Parathyroid adenoma (tissue), 2 donors: ENCODE results near the gene DTX3L.
A peak's percentile ranks its signal among the peaks of the same experiment; 100 is the strongest.

Source experiments
- H2AFZ ChIP-seq: fragments of 300-600 bp; sonication (generic); one replicate; pipeline ENCODE4 v1.7.0; 2017; ENCODE audit warnings: antibody characterized with exemption, mild to moderate bottlenecking
- H3K27ac ChIP-seq: fragments of 300-600 bp; sonication (generic); one replicate; pipeline ENCODE4 v1.7.0; 2017
- H3K27me3 ChIP-seq: fragments of 300-600 bp; sonication (generic); one replicate; pipeline ENCODE4 v1.7.0; 2017; ENCODE audit warnings: low read length; ENCODE audit not compliant: control insufficient read depth, insufficient read depth
- H3K36me3 ChIP-seq: fragments of 300-600 bp; sonication (generic); one replicate; pipeline ENCODE4 v1.7.0; 2017; ENCODE audit warnings: low read length; ENCODE audit not compliant: control insufficient read depth, insufficient read depth
- H3K4me1 ChIP-seq: fragments of 300-600 bp; sonication (generic); one replicate; pipeline ENCODE4 v1.7.0; 2017; ENCODE audit warnings: control low read depth
- H3K4me2 ChIP-seq: fragments of 300-600 bp; sonication (generic); one replicate; pipeline ENCODE4 v1.7.0; 2017; ENCODE audit warnings: low read length
- H3K4me3 ChIP-seq: fragments of 300-600 bp; sonication (generic); one replicate; pipeline ENCODE4 v1.7.0; 2017; ENCODE audit warnings: low read depth, low read length
- H3K79me2 ChIP-seq: fragments of 300-600 bp; sonication (generic); one replicate; pipeline ENCODE4 v1.7.0; 2017; ENCODE audit warnings: control low read depth
- H3K9ac ChIP-seq: fragments of 300-600 bp; sonication (generic); one replicate; pipeline ENCODE4 v1.7.0; 2017; ENCODE audit warnings: mild to moderate bottlenecking
- H3K9me3 ChIP-seq: fragments of 300-600 bp; sonication (generic); one replicate; pipeline ENCODE4 v1.7.0; 2017; ENCODE audit warnings: low read length; ENCODE audit not compliant: control insufficient read depth
- TF ChIP-seq, protein P1 (sequence below): fragments of 300-600 bp; sonication (generic); IDR thresholded peaks from one replicate; pipeline ENCODE4 v1.7.0; 2017; ENCODE audit warnings: antibody characterized with exemption, mild to moderate bottlenecking
- donor health status: primary hyperparathyroidism.

DTX3L gene

GRCh38 chr3:122533931-122534334 lies 30.2 kb upstream of the DTX3L start:
- TF ChIP-seq, protein P1, sequence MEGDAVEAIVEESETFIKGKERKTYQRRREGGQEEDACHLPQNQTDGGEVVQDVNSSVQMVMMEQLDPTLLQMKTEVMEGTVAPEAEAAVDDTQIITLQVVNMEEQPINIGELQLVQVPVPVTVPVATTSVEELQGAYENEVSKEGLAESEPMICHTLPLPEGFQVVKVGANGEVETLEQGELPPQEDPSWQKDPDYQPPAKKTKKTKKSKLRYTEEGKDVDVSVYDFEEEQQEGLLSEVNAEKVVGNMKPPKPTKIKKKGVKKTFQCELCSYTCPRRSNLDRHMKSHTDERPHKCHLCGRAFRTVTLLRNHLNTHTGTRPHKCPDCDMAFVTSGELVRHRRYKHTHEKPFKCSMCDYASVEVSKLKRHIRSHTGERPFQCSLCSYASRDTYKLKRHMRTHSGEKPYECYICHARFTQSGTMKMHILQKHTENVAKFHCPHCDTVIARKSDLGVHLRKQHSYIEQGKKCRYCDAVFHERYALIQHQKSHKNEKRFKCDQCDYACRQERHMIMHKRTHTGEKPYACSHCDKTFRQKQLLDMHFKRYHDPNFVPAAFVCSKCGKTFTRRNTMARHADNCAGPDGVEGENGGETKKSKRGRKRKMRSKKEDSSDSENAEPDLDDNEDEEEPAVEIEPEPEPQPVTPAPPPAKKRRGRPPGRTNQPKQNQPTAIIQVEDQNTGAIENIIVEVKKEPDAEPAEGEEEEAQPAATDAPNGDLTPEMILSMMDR, result no peak
- Histone ChIP-seq H2AFZ (no peak overlapping the region), H3K4me3 (no peak overlapping the region), H3K9ac (no peak overlapping the region), H3K27me3 (no peaks in the 10 kb centered on the region), H3K4me2 (no peak overlapping the region), H3K27ac (no peak overlapping the region), H3K9me3 (no peaks in the 10 kb centered on the region), H3K36me3 (no peaks in the 10 kb centered on the region), H3K79me2 (no peaks in the 10 kb centered on the region), H3K4me1 (peaks cover 6% of the 10 kb centered on the region)

DNA sequence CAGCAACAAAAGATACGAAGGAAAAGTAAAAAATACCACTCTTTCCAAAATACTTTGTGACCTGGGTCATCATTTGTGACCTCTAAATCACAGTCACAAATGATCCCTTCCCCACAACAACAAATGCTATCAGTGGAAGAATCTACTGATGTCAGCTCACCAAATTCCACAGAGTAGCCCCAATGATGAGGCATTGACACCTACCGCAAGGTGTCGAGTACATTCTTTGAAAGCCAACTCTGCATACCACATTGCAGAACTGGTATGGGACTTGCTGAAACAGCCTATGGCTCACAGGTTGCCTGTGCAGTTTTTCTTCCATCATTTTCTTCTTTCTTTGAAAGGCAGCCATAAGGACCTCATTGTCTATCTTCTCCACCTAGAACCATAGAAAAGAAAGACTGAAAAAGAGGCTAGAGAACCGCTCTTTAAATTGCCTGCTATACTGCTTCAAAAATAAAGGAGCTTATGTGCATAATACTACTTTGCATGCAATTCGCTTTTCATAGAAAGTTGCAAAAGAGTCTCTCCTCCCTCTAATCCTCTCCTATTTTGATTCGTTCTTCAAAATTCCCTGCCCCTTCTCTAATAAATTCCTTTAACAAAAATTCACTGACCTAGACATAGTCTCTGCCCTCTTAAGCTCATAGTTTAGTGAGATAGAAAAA lies 28.0 kb upstream of the DTX3L start:
- no peak overlapping the region for H3K4me3 ChIP-seq
- no peaks in the 10 kb centered on the region for H3K36me3 ChIP-seq
- peak overlapping the region; percentile 15 for H3K4me2 ChIP-seq
- H2AFZ ChIP-seq, result no peak overlapping the region
- H3K4me1 ChIP-seq, result peaks cover 6% of the 10 kb centered on the region
- no peak overlapping the region for H3K9ac ChIP-seq
- no peaks in the 10 kb centered on the region for H3K27me3 ChIP-seq
- H3K79me2 ChIP-seq, result no peaks in the 10 kb centered on the region
- H3K27ac ChIP-seq, result no peak overlapping the region
- TF ChIP-seq, protein P1, result no peak
- no peaks in the 10 kb centered on the region for H3K9me3 ChIP-seq

DNA sequence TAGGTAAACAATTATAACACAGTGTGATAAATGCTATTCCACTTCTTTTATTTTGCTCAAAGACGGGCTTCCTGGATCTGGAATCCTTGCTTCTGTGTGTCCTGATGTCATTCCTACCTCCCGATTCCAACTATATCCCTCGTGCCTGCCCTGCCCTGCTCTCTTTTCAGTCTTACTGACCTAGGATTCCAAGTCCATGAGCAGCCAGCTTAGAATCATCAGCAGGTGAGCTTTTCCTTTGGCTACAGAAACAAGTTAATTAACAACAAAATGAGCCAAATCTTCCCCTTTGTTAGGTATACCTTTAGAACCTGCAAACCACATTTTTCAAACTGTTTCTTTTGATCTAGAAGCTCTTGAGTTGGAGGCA lies 27.5 kb upstream of the DTX3L start:
- H3K27me3 ChIP-seq, result no peaks in the 10 kb centered on the region
- no peaks in the 10 kb centered on the region for H3K36me3 ChIP-seq
- H3K4me1 ChIP-seq, result peaks cover 6% of the 10 kb centered on the region

GRCh38 chr3:122538956-122539490 lies 25.1 kb upstream of the DTX3L start:
- Histone ChIP-seq H3K9me3 (no peaks in the 10 kb centered on the region), H3K9ac (no peak overlapping the region), H3K27ac (no peak overlapping the region), H2AFZ (no peak overlapping the region), H3K27me3 (no peaks in the 10 kb centered on the region), H3K79me2 (peaks cover under 1% of the 10 kb centered on the region), H3K4me3 (no peak overlapping the region), H3K4me2 (no peak overlapping the region), H3K4me1 (peaks cover 6% of the 10 kb centered on the region), H3K36me3 (no peaks in the 10 kb centered on the region)
- TF ChIP-seq, protein P1, result no peak

More for the DNA sequence above, 27.5 kb upstream of the DTX3L start:
- Histone ChIP-seq H3K4me3 (no peak overlapping the region), H3K9me3 (no peaks in the 10 kb centered on the region), H3K27ac (no peak overlapping the region), H3K9ac (no peak overlapping the region), H2AFZ (no peak overlapping the region), H3K79me2 (no peaks in the 10 kb centered on the region), H3K4me2 (no peak overlapping the region)
- TF ChIP-seq, protein P1, result no peak

- TF ChIP-seq, protein P1, result no peak
- Histone ChIP-seq H3K27me3 (no peaks in the 10 kb centered on the region), H3K36me3 (no peaks in the 10 kb centered on the region), H3K9me3 (no peaks in the 10 kb centered on the region), H3K27ac (no peak overlapping the region), H3K9ac (no peak overlapping the region), H3K4me2 (no peak overlapping the region), H3K79me2 (peaks cover 4% of the 10 kb centered on the region), H2AFZ (no peak overlapping the region), H3K4me3 (no peak overlapping the region), H3K4me1 (no peaks in the 10 kb centered on the region)
Observed at GRCh38 chr3:122546151-122546550, 18.0 kb upstream of the DTX3L start.
